GM21447 (cell line): Measurements from ENCODE around the gene GYS2.
"Not testable (repeated sequence)": the region's sequence is repeated elsewhere in the genome, so short reads cannot be mapped to it uniquely, and the experiment has no call there.

ENCODE experiments used
- ATAC-seq: cut with Tn5 transposase; IDR thresholded peaks from one replicate; pipeline ENCODE4 v1.9.1; 2021; ENCODE audit not compliant: unreplicated experiment

GYS2 gene

DNA sequence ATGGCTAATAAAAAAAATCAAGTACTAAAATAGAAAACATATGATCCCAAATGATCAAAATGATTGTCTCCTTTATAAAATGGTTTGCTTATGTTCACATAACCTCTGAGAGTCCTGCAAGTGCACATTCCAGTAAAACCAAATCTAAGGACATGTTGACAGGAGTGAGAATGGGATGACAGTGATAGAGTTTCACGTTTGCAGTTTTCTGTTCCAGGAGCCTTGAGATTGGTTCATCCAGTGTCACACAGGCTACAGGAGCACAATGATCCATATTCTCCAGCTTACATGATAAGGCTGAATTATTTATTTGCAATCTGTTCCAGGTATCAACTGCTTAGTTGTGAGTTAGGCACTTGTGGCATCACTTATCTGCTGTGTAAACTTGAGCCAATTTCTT is 1.5 kb upstream of the GYS2 start:
- no peak for ATAC-seq

DNA sequence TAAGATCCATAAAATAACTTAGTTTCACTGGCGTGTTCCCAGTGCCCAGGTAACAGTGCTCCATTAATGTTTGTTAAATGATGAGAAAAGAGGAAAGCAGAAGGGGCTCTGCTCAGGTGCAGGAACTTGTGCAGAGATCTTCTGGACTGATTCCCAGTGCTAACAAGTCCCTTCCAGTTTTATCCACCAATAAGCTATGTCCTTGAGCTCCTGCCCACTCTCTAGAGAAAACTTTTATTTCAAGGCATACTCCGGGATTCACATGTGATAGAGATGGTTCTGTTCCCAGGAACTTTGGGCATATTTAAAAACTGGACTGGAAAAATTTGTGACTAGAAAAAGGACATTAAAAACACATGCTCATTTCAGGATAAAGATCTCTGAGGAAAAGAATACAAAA is 1.9 kb downstream of the GYS2 start:
- ATAC-seq: no peak

DNA sequence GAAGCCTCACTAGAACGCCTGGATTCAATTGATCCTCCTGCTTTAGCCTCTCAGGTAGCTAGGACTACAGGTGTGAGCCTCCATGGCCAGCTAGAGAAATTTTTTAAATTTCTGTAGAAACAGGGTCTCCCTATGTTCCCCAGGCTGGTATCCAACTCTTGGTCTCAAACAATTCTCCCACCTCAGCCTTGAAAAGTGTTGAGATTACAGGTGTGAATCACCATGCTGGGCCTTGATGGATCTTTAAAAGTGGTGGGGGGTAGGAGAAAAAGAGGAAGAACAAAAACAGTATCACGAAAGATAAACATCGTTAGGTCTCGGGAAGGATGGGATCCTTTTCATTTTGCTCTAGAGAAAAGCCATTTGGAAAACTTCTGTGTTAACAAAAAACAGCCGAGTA is 4.5 kb downstream of the GYS2 start:
- no peak for ATAC-seq

DNA sequence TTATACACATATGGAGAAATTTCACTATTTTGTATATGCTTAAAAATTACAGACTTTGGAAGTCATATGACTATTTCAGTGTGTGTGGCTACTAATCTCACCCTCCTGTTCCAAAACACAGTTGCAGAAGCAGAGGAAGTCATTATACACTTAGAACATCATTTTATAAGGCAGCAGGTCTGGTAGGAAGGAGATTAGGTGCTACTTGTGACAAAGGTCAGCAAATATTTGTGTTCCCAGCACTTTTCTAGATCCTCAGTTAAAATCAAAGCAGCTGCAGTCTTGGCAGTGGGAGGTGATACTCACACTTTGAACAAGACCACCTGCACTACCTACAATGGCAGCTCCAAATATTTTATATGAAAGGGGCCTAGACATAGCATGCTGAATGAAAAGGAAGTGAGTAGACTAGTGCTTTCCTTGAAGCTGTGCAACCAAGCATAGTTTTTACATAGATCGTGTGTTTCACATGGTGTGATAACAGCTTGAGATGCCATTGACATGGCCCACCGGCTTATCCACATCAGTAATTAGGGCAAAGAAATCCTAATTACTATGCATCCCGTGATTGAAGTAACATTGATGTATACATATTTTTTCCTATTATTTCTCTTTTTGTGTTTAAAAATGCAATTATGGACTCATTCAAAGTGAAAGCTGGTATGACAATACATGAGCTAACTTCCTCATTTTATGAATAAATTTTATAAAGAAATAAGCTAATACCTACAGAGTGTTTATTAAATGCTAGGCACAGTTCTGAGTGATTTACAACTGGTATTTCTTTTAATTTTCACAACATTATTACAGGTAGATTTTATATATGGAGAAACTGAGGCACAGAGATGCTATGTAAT is 5.3 kb downstream of the GYS2 start:
- ATAC-seq: no peak

DNA sequence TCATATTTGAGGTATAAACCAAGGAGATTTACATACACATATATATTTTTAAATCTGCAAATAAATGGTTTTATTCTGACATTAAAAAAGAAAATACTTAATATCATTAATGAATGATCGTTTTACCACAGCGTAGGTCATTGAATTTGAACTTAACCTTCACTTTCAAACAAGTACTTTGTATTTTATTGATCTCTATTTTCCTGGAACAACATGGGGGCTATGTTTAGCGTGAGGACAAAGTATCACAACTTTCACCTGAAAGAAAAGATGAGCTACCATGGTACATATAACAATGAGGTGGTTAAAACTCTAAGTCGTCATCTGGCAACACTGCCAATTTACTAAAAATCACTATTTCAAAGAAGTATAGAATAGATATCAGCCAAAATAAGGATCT is 6.0 kb downstream of the GYS2 start:
- no peak for ATAC-seq

DNA sequence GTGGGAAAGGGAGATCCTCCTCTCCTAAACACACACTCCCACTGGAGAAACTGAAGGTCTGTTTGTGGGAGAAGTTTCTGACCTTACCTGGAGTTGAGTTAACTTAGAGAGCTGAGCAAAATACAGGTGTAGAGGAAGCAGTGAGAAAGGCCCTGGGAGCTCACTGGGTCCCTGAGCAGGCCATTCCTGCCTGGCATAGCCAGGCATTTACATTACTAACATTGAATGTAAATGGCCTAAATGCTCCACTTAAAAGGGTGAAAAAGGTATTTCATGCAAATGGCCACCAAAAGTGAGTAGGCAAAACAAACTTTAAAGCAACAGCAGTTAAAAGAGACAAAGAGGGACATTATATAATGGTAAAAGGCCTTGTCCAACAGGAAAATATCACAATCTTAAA is 9.3 kb downstream of the GYS2 start:
- ATAC-seq: not testable (repeated sequence)

DNA sequence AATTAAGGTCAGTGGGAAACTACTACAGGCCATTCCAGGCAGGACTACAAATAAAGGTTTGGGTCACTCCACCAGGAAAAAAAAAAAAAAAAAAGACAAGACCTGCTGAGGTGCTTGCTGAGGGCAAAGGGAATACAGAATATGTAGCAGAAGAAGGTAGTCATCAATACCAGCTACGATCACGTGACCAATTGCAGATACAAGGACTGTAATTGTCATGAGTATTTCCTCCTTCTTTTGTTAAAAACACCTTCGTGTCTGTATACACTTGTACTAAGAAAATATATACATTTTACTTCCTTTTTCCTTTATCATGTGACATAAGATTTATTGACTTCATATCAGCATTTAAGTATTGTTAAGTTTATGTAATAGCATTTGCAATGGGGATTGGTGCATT is 19.2 kb downstream of the GYS2 start:
- ATAC-seq: no peak

DNA sequence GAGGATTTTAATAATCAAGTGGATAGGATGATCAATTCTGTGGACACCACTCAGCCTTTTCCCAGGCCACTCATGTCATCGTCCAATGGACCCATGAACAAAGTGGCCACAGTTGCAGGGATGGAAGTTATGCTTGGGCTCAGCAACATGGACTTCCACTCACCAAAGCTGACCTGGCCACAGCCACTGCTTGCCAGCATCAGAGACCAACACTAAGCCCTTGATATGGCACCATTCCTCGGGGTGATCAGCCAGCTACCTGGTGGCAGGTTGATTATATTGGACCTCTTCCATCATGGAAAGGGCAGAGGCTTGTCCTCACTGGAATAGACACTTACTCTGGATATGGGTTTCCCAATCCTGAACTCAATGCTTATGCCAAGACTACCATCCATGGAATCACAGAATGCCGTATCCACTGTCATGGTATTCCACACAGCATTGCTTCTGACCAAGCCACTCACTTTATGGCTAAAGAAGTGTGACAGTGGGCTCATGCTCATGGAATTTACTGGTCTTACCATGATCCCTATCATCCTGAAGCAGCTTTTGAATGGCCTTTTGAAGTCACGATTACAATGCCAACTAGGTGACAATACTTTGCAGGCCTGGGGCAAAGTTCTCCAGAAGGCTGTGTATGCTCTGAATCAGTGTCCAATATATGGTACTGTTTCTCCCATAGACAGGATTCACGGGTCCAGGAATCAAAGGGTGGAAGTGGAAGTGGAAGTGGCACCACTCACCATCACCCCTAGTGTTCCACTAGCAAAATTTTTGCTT is 20.1 kb downstream of the GYS2 start:
- not testable (repeated sequence) for ATAC-seq

DNA sequence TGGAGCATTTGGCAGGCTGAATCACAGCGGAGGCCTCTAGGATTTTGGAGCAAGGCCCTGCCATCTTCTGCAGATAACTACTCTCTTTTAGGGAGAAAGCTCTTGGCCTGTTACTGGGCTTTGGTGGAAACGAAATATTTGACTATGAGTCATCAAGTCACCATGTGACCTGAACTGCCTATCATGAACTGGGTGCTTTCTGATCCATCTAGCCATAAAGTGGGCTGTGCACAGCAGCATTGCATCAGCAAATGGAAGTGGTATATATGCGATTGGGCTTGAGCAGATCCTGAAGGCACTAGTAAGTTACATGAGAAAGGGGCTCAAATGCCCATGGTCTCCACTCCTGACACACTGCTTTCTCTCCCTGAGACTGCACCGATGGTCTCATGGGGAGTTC is 21.1 kb downstream of the GYS2 start:
- no peak for ATAC-seq

DNA sequence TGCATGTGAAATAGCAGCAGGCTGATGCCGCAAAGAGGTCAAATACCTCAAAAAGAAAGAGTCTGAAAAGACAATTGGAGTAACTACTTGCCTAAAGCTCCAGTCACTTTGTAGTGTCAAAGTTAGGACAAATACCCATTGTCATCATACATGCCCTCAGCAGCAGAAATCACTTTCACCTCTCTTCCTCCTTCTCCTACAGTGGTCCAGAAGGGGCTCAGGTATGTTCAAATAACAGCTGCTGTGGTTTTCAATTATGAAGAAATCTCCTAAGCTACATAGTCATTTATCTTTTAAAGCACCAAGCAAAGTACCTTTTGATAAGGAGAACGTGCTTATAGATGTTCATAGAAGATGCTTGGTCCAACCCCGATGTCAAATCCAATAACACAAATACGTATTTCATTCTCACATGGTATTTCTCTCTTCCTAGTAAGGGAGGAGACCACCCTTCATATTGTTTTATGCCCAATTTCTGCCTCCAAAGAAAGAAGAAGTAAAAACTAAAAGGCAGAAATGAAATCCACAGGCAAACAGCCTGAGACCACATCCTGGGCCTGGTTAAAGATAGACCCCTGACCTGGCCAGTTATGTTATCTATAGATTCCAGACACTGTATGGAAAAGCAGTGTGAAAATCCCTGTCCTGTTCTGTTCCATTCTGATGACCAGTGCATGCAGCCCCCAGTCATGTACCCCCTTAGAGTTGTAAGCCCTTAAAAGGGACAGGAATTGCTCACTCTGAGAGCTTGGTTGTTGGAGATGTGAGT is 23.7 kb downstream of the GYS2 start:
- ATAC-seq: no peak

DNA sequence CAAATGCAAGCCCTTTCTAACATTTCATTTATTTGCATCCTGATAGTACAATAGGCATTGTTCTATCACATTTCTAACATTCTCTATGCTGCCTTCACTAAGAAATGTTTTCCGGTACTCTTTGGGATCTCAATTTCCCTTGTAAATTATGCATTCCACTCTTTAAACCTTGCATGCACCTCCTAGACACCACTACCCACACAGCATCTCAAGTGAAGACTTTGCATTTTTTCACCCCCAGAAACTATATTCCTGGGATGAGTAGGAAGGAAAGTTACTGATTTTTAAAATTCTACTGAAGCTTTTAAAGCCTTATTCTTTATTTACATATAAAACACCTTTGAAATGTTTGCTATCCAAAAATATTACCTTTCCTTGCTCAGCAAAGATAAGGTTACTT is 27.1 kb downstream of the GYS2 start:
- ATAC-seq: no peak

DNA sequence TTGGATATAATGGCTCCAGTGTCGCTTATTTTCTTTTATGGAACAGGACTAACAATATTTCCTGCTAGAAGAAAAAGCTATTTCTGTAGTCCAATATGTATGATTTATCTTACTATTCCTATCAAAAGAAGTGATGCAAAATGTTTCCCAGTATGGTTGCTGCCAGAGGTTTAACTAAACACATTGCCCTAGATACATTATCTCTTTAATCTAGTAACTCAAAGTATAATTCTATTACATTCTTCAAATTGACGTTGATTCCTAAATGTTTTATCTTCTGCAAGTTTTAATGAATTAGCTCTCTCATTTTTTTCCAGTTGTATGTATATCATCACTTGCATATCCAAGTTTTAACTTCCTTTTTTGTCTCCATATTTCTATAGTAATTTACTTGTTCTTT is 28.2 kb downstream of the GYS2 start:
- no peak for ATAC-seq

DNA sequence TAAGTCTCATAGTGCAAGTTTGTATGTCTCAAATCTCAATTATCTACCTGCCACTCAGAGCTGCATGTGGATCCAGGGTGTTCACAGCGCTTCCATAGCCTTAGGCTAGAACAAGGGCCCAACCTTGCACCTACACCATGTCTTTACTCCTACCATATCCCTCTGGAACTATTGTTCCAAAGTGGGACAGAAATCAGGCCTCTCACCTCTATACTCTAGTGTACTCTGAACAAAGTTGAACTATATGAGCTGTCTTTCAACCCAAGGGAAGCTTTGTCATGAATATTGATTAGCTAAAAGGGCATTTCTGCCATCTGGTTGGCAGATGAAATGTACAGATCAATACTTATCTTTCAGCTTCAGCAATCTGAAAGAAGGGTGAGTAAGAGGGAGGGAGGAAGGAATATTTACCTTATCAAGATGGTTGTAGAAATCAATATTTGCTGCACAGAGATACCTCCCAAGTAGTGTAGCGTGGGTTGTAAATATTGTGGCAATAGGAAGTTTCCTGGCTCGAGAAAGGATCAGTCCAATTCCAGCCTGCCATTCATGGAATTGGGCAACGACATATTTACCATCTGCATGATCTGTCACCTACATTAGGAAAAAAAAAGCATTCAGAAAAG is 30.8 kb downstream of the GYS2 start:
- no peak for ATAC-seq

DNA sequence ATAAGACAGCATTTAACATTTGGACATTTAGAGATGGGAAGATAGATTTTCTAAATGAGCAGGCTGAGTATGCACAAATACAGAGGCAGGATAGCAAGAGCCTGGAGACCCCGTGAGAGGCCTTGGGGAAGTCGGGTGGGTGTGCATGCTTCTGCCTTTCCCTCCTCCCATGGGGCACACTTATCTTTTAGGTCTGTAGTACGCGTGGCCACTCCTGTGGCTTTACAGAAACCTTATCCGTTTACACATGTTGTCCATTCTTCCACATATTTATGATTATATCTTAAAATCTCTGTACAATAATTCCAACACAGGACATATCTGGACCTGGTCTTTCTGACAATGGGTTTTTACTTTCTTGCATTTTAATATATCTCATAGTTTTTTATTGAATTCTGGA is 33.6 kb downstream of the GYS2 start:
- ATAC-seq: no peak

DNA sequence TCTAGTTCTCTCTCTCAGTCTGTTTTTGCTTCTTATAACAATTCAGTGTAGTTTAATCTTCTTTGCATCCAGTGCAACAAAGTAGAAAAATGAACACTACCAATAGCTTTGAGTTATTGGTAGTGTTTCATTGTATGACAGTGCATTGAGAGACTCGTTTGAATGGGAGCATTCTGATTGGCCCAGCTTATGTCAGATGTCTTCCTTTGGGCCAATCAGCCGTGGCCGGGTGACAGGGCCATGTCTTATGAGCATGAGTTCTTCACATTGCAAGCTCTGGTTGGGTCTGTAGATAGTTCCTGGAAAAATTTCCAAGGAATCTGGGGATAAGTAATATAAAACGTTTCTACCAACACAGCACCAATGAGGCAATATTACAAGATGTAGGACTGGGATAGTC is 36.5 kb downstream of the GYS2 start:
- no peak for ATAC-seq

DNA sequence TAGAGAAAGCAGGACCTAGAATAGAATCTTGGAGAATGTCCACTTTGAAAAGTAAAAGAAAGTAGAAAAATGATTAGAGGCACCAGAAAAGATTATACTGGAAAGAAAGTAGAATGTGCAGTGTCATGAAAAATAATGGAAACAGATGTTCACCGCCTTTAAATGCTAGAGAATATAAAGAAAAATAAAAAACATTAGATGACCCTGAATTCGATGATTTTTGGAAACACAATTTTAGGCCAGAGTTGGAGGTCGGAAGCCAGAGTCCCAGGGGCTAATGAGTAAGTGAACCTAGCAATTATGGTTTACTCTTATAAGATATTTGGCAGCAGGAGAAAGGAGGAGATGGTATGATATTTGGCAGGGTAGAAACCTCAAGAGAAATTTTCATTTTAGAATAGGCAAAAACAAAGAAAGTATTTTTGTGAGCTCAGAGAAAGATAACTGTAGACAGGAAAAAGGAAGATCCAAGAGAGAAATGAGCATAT is 37.7 kb downstream of the GYS2 start:
- no peak for ATAC-seq

DNA sequence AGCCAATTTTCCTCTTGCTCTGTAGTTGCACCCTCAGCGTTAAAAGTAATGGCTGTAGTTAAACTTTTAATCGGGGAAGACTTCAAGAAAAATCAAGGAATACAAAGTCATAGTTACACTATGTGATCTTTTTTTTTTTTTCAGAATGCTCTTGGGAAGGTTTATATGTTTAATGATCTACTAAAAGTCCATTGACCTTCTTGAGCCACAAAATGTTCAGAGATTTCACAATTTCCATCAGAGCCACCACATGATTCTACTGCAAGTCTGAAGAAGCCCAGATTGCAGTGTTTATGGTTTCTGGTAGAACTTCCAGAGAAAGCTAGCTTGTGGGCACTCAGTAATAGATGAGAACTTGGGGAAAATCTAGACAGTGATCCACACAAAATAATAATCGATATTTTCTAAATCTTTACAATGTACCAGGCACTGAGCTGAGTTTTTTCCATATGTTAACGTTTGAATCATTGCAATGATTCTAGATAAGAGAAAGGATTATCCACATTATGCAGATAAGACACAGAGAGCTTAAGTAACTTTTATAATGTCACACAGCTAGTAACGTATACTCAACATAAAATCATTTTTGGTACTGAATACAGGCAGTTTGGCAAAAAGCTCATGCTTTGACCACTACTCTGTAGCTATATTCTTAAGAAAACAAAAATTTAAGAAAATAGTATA is 38.3 kb downstream of the GYS2 start:
- ATAC-seq: no peak

DNA sequence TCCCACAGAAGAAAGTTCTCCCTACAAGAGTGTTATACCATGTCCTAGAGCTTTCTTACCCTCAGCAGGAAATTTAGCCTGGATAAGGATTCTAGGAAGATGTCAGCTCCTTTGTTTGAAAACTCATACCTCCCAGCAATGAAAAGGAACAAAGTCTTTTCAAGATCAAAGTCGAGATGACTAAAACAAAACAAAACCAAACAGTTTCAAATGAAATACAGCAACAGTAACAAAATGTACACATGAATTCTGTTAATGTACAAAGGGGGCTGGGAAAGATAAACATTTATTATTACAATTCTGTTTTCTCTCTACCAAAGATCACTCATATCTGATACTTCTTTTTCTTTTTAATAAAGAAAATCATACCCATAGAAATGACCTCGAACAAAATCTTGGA is 41.8 kb downstream of the GYS2 start:
- ATAC-seq: no peak

DNA sequence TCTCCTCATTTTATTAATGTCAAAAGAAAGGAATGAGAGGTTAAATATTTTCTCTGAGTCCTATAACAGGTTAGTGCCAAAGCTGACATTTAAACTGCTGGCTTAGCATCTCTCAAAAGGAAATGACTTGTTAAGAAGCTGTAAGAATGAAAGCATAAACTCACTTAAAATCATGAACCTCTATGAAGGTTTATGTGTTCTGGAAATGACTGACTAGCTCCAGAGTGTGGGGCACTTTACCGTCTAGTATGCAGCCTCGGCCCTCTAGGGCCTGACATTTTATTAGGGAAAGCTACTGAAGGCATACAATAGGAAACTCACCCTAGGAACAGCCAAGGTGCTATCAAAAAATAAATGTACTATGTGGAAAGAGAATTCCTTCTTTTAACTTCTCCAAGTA is 43.5 kb downstream of the GYS2 start:
- ATAC-seq: no peak

DNA sequence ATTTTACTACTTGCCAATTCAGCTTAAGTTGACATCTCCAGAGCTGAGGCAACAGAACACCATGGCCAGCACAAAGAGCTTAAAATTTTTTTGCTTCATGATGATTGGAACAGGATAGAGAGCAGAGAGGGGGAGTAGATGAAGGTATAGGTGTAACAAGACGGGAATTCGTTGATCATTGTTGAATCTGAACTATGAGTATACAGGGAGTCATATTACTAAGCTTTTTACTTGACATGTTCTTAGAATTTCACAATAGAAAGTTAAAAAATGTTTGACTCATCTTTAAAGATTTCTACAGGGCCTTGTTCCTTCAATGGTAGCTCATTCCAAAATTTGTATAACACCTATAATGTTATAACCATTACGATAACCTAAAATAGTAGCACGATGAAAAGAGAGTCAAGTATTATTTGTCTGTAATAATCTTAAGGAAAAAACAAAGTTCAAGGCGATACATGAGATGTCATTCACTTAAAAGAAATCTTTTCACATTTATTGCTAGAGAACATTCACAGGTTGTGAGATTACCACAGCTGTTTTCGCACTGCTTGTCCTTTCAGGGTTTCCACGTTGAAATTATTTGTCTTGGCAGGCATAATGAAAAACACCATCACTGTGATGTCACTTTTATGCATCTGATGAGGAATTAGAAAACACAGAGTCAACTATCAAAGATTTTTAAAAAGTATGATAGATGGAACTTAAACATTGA is 44.6 kb downstream of the GYS2 start:
- no peak for ATAC-seq
